Vagina (tissue), 2 donors: Measurements from ENCODE around the gene CTDSP2. TPM values are rescaled to one million over a fixed set of nuclear protein-coding genes. Genes with fewer than 3 reads are reported as not detected.

Experiments used
- DNase-seq, 2 donors: peaks; one replicate each; pipeline ENCODE4 v3.0.0-alpha.2; 2017; ENCODE audit errors: extremely low spot score in 2 of 2
- H3K27ac ChIP-seq: fragments of 200-600 bp; sonication (generic); one replicate; pipeline ENCODE4 v1.5.1; 2019
- H3K27me3 ChIP-seq: fragments of 200-600 bp; sonication (generic); one replicate; pipeline ENCODE4 v1.5.1; 2019
- H3K36me3 ChIP-seq, 2 donors: fragments of 200-600 bp; sonication (generic); one replicate each; pipeline ENCODE4 v1.5.1; 2017 to 2019
- H3K4me1 ChIP-seq: fragments of 200-600 bp; sonication (generic); one replicate; pipeline ENCODE4 v1.5.1; 2019
- H3K4me3 ChIP-seq, 2 donors: fragments of 200-600 bp; sonication (generic); 1 replicate in 1 of 2; 2 replicates in 1 of 2; pipeline ENCODE4 v1.5.1; 2016 to 2019
- H3K9me3 ChIP-seq: fragments of 200-600 bp; sonication (generic); one replicate; pipeline ENCODE4 v1.5.1; 2019
- POLR2A ChIP-seq, 2 donors: fragments of 450-650 bp; IDR thresholded peaks; one replicate each; pipeline ENCODE4 v1.6.1; 2017; ENCODE audit warnings: antibody characterized with exemption in 2 of 2, mild to moderate bottlenecking in 2 of 2, moderate library complexity in 2 of 2
- POLR2AphosphoS5 ChIP-seq, 2 donors: sonication (generic); formaldehyde crosslinking; IDR thresholded peaks; one replicate each; pipeline ENCODE4 v1.9.0; 2017; ENCODE audit warnings: antibody characterized with exemption in 2 of 2, mild to moderate bottlenecking in 2 of 2, low read depth in 1 of 2; ENCODE audit not compliant: insufficient read depth in 1 of 2
- intact Hi-C: fragments of 100-400 bp; cut with DNase I; formaldehyde crosslinking; loops from one replicate; pipeline ENCODE4 v1.15.1; 2023
- total RNA-seq: library from RNA; depleted of rRNA; stranded (reverse); fragments of >200 nt; gene quantifications from one replicate; pipeline ENCODE4 v1.2.3, GENCODE V29; 2016
- TF ChIP-seq, protein P1 (sequence below), 3 experiments: fragments of 450-650 bp in 2 of 3; fragments of 200-600 bp in 1 of 3; sonication (generic) in 1 of 3; IDR thresholded peaks; one replicate each; pipeline ENCODE4 v1.5.1; 2017 to 2019; ENCODE audit warnings: antibody characterized with exemption in 3 of 3, mild to moderate bottlenecking in 2 of 3, moderate library complexity in 2 of 3

The CTDSP2 gene
- total RNA-seq, 1 donor from 2014 or later = 108 TPM

DNA sequence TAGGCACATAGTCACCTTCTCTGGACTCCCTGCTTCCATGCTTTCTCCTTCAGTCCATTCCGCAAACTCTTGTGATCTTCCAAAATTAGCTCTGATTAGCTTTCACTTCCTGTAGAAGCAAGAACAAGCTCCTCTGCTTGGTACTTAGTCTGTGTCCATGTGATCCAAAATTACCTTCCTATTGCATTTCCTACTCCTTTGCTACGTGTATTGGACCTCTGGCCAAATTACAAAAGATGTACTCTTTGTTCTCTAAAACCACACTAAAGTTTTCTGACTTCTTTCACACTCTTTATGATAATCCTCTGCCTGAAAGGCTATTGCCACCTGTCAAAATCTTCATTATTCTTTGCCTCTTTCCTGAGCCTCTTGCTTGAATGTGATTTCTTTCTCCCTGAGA, 64.7 kb downstream of the CTDSP2 start:
- Histone ChIP-seq H3K4me3 (no peak overlapping the region), H3K27me3 (no peaks in the 10 kb centered on the region), H3K27ac (no peak overlapping the region), H3K9me3 (no peaks in the 10 kb centered on the region), H3K36me3 (peaks cover 0 to 14% of the 10 kb centered on the region in 2 donors), H3K4me1 (peaks cover 21% of the 10 kb centered on the region)
- intact Hi-C loops = loop anchor here (2.0 kb wide), 1 partner anchor 57 kb away; no protein-coding TSS in a partner anchor
- TF ChIP-seq, protein P1, sequence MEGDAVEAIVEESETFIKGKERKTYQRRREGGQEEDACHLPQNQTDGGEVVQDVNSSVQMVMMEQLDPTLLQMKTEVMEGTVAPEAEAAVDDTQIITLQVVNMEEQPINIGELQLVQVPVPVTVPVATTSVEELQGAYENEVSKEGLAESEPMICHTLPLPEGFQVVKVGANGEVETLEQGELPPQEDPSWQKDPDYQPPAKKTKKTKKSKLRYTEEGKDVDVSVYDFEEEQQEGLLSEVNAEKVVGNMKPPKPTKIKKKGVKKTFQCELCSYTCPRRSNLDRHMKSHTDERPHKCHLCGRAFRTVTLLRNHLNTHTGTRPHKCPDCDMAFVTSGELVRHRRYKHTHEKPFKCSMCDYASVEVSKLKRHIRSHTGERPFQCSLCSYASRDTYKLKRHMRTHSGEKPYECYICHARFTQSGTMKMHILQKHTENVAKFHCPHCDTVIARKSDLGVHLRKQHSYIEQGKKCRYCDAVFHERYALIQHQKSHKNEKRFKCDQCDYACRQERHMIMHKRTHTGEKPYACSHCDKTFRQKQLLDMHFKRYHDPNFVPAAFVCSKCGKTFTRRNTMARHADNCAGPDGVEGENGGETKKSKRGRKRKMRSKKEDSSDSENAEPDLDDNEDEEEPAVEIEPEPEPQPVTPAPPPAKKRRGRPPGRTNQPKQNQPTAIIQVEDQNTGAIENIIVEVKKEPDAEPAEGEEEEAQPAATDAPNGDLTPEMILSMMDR (IDR thresholded peaks at IDR 0.05) = no peak
- TF ChIP-seq POLR2AphosphoS5 (IDR thresholded peaks at IDR 0.05; ENCODE audit: insufficient read depth in 1 of 2, low read depth in 1 of 2) (no peak), POLR2A (IDR thresholded peaks at IDR 0.05) (no peak)
- DNase-seq = no peak

DNA sequence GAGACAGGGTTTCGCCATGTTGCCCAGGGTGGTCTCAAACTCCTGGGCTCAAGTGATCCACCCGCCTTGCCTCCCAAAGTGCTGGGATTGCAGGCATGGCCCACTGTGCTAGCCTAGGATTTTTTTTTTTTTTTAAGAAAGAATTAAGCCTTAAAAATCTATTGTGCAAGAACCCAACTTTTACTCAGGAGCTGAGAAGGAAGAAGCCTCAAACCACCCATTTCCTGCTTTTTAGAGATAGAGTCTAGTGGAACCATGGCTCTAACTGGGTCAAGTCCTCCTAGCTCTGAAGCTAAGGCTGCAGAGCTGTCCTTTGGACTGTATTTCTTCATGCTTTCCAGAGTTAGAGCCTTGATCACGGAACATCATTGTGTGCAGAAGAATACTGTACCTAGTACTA, 65.3 kb downstream of the CTDSP2 start:
- TF ChIP-seq, protein P1 (IDR thresholded peaks at IDR 0.05) = no peak
- TF ChIP-seq POLR2A (IDR thresholded peaks at IDR 0.05) (no peak), POLR2AphosphoS5 (IDR thresholded peaks at IDR 0.05; ENCODE audit: insufficient read depth in 1 of 2, low read depth in 1 of 2) (no peak)
- no peak for DNase-seq
- H3K4me3 ChIP-seq = no peak overlapping the region
- no peaks in the 10 kb centered on the region for H3K9me3 ChIP-seq
- H3K27me3 ChIP-seq = no peaks in the 10 kb centered on the region
- intact Hi-C loops = no loop called here
- no peak overlapping the region for H3K27ac ChIP-seq
- peaks cover 21% of the 10 kb centered on the region for H3K4me1 ChIP-seq
- H3K36me3 ChIP-seq = peaks cover 0 to 8% of the 10 kb centered on the region in 2 donors

DNA sequence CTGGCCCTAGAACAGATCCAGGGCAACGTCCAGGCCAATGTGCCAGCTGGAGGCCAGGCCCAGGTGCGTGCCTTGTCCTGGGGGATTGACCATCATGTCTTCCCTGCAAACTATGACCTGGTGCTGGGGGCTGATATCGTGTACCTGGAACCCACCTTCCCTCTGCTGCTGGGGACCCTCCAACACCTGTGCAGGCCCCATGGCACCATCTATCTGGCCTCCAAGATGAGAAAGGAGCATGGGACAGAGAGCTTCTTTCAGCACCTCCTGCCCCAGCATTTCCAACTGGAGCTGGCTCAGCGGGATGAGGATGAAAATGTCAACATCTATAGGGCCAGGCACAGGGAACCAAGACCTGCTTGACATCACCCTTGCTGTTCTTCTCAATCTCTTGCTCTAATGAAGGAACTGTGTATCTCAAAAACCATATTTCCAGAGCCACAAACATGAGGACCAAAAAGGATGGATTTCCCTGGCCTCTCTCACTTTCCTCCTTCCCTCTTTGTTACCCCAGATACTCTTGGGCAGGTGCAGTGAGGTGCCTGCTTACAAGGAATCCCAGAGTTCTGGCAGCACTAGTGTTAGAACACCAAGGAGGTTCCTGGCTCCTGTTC, 66.1 kb downstream of the CTDSP2 start:
- peaks cover 21% of the 10 kb centered on the region for H3K4me1 ChIP-seq
- no peak for DNase-seq
- no peak overlapping the region for H3K4me3 ChIP-seq
- H3K27ac ChIP-seq = no peak overlapping the region
- TF ChIP-seq, protein P1 (IDR thresholded peaks at IDR 0.05) = no peak
- no peak for TF ChIP-seq POLR2A (IDR thresholded peaks at IDR 0.05)
- TF ChIP-seq POLR2AphosphoS5 (IDR thresholded peaks at IDR 0.05; ENCODE audit: insufficient read depth in 1 of 2, low read depth in 1 of 2) = no peak
- no peaks in the 10 kb centered on the region for H3K27me3 ChIP-seq
- no peaks in the 10 kb centered on the region for H3K36me3 ChIP-seq
- intact Hi-C loops = no loop called here
- no peaks in the 10 kb centered on the region for H3K9me3 ChIP-seq

DNA sequence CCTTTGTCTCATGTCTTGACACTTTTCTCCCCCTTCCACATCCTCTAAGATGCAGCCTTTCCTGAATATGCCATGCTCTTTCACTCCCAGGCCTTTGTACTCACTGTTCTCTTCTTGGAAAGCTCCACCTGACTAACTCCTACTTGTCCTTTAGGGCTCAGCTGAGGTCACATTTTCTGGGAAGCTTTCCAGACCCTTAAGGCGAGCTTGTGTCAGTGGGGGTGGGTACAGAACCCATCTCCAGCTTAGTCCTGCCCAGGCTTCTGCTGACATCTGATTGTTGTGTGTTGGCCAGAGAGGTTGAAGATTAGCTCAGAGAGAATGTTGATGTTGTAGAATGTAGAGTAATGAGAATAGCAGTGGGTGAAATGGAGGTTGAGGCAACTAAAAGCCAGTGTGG, 66.8 kb downstream of the CTDSP2 start:
- no peak overlapping the region for H3K27ac ChIP-seq
- H3K9me3 ChIP-seq = no peaks in the 10 kb centered on the region
- intact Hi-C loops = loop anchor here (10.0 kb wide), 1 partner anchor 55 kb away; no protein-coding TSS in a partner anchor
- DNase-seq = no peak
- H3K4me3 ChIP-seq = no peak overlapping the region
- H3K4me1 ChIP-seq = peaks cover 21% of the 10 kb centered on the region
- no peaks in the 10 kb centered on the region for H3K36me3 ChIP-seq
- TF ChIP-seq POLR2A (IDR thresholded peaks at IDR 0.05) = no peak
- no peak for TF ChIP-seq POLR2AphosphoS5 (IDR thresholded peaks at IDR 0.05; ENCODE audit: insufficient read depth in 1 of 2, low read depth in 1 of 2)
- TF ChIP-seq, protein P1 (IDR thresholded peaks at IDR 0.05) = no peak
- H3K27me3 ChIP-seq = no peaks in the 10 kb centered on the region

DNA sequence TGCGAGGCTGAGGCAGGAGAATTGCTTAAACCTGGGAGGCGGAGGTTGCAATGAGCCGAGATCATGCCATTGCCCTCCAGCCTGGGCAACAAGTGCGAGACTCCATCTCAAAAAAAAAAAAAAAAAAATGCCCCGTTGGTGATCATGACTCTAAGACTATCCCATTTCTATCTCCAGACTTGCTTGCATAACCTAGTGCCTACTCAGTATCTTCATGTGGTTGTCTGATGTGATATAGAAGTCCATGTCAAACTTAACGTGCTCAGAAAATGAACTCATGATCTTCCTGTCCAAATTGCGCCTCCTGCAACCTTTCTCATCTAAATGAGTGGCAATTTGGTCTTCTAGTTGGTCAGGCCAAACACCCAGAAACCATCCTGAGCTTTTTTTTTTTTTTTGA, 68.6 kb downstream of the CTDSP2 start:
- H3K4me3 ChIP-seq = no peak overlapping the region
- peaks cover 16% of the 10 kb centered on the region for H3K4me1 ChIP-seq
- H3K36me3 ChIP-seq = no peaks in the 10 kb centered on the region
- no peak overlapping the region for H3K27ac ChIP-seq
- intact Hi-C loops = loop anchor here (10.0 kb wide), 1 partner anchor 57 kb away; no protein-coding TSS in a partner anchor
- H3K27me3 ChIP-seq = no peaks in the 10 kb centered on the region
- no peaks in the 10 kb centered on the region for H3K9me3 ChIP-seq
- DNase-seq = no peak
- no peak for TF ChIP-seq POLR2AphosphoS5 (IDR thresholded peaks at IDR 0.05; ENCODE audit: insufficient read depth in 1 of 2, low read depth in 1 of 2)
- TF ChIP-seq, protein P1 (IDR thresholded peaks at IDR 0.05) = no peak
- no peak for TF ChIP-seq POLR2A (IDR thresholded peaks at IDR 0.05)
